MCF 10A (cell line): ENCODE results near the gene SUSD3. TPM values are rescaled to one million over a fixed set of nuclear protein-coding genes. Genes with fewer than 3 reads are reported as not detected.

Experiments
- BruUV-seq: library from RNA; stranded (reverse); fragments of 400-500 nt; replicated peaks from 2 replicates; lab custom pipeline; 2021; lab: Mats Ljungman, UMichigan
- CTCF ChIA-PET: fragments of 300-600 bp; sonication (Branson Sonifier 250); formaldehyde crosslinking; extraction: SDS; loops from one replicate; lab custom pipeline; 2021; ENCODE audit warnings: antibody characterized with exemption, inconsistent platforms; lab: Yijun Ruan, JAX
- POLR2A ChIA-PET: fragments of 300-600, 350-650 bp; sonication (Branson Sonifier 250); formaldehyde crosslinking; extraction: SDS; loops from one replicate; lab custom pipeline; 2020; ENCODE audit warnings: antibody characterized with exemption, inconsistent platforms; lab: Yijun Ruan, JAX
- DNase-seq: peaks from one replicate; pipeline ENCODE4 v3.0.0-alpha.2; 2018; ENCODE audit not compliant: unreplicated experiment
- H3K27ac Mint-ChIP-seq: one replicate; pipeline ENCODE4 v1.8.0; 2022; ENCODE audit warnings: mild to moderate bottlenecking, low read depth, mixed read lengths; ENCODE audit not compliant: unreplicated experiment
- H3K27me3 Mint-ChIP-seq: one replicate; pipeline ENCODE4 v1.8.0; 2022; ENCODE audit warnings: mixed read lengths; ENCODE audit not compliant: insufficient read depth, unreplicated experiment
- H3K36me3 Mint-ChIP-seq: one replicate; pipeline ENCODE4 v1.8.0; 2022; ENCODE audit warnings: mild to moderate bottlenecking, moderate library complexity, mixed read lengths; ENCODE audit not compliant: insufficient read depth, unreplicated experiment
- H3K4me1 Mint-ChIP-seq: one replicate; pipeline ENCODE4 v1.8.0; 2022; ENCODE audit warnings: mixed read lengths; ENCODE audit not compliant: insufficient read depth, unreplicated experiment
- H3K4me3 Mint-ChIP-seq: one replicate; pipeline ENCODE4 v1.8.0; 2022; ENCODE audit warnings: mild to moderate bottlenecking, moderate library complexity, mixed read lengths; ENCODE audit not compliant: unreplicated experiment
- H3K9me3 Mint-ChIP-seq: one replicate; pipeline ENCODE4 v1.8.0; 2022; ENCODE audit warnings: mixed read lengths; ENCODE audit not compliant: unreplicated experiment
- CTCF ChIP-seq: fragments of 200-600 bp; IDR thresholded peaks from one replicate; pipeline ENCODE4 v1.8.0; 2022; ENCODE audit warnings: antibody characterized with exemption, mild to moderate bottlenecking; ENCODE audit not compliant: unreplicated experiment
- intact Hi-C: fragments of 100-400 bp; cut with micrococcal nuclease; formaldehyde crosslinking; loops from 2 replicates; pipeline ENCODE4 v1.14.1; 2022
- total RNA-seq: library from RNA; stranded (reverse); gene quantifications from 2 replicates; pipeline ENCODE4 v1.2.3, GENCODE V29; 2022

Gene SUSD3
- total RNA-seq, 1 experiment from 2014 or later = not detected

- Mint-ChIP-seq H3K9me3 (no peaks in the 10 kb centered on the region), H3K4me3 (no peak overlapping the region), H3K4me1 (peaks cover 4% of the 10 kb centered on the region), H3K36me3 (peaks cover 7% of the 10 kb centered on the region), H3K27ac (no peak overlapping the region), H3K27me3 (no peaks in the 10 kb centered on the region)
- POLR2A ChIA-PET = no interaction called here
- CTCF ChIA-PET = no interaction called here
- intact Hi-C loops = no loop called here
- BruUV-seq = no TSS peak
- TF ChIP-seq CTCF = no peak
- DNase-seq = no peak
Measured at GRCh38 chr9:93076101-93076791, 17.7 kb downstream of the SUSD3 start.

- CTCF ChIA-PET = no interaction called here
- Mint-ChIP-seq H3K36me3 (peaks cover 7% of the 10 kb centered on the region), H3K27me3 (no peaks in the 10 kb centered on the region), H3K4me1 (peaks cover 4% of the 10 kb centered on the region), H3K4me3 (no peak overlapping the region), H3K27ac (no peak overlapping the region), H3K9me3 (no peaks in the 10 kb centered on the region)
- intact Hi-C loops = no loop called here
- no peak for DNase-seq
- TF ChIP-seq CTCF = no peak
- POLR2A ChIA-PET = no interaction called here
- BruUV-seq = no TSS peak
Measured at GRCh38 chr9:93076792-93077128, 18.3 kb downstream of the SUSD3 start.

- Mint-ChIP-seq H3K36me3 (peaks cover 7% of the 10 kb centered on the region), H3K27me3 (no peaks in the 10 kb centered on the region), H3K9me3 (no peaks in the 10 kb centered on the region), H3K4me1 (peaks cover 3% of the 10 kb centered on the region), H3K27ac (no peak overlapping the region), H3K4me3 (no peak overlapping the region)
- BruUV-seq = no TSS peak
- intact Hi-C loops = no loop called here
- TF ChIP-seq CTCF = no peak
- CTCF ChIA-PET = no interaction called here
- POLR2A ChIA-PET = no interaction called here
- no peak for DNase-seq
Measured at GRCh38 chr9:93077367-93077766, 18.9 kb downstream of the SUSD3 start.

GRCh38 chr9:93077811-93078210 lies 19.3 kb downstream of the SUSD3 start:
- Mint-ChIP-seq H3K4me1 (no peaks in the 10 kb centered on the region), H3K9me3 (no peaks in the 10 kb centered on the region), H3K36me3 (peaks cover 7% of the 10 kb centered on the region), H3K27me3 (no peaks in the 10 kb centered on the region), H3K4me3 (no peak overlapping the region), H3K27ac (no peak overlapping the region)
- DNase-seq = no peak
- POLR2A ChIA-PET = no interaction called here
- intact Hi-C loops = no loop called here
- no TSS peak for BruUV-seq
- no peak for TF ChIP-seq CTCF
- CTCF ChIA-PET = no interaction called here
